GM12865 (cell line): ENCODE data around the gene SHH.

ENCODE experiments used
- DNase-seq: peaks from one replicate; pipeline ENCODE4 v3.0.0; 2010; ENCODE audit warnings: low read depth
- H3K4me3 ChIP-seq: 2 replicates; pipeline ENCODE4 v1.5.1; 2011; ENCODE audit warnings: mild to moderate bottlenecking, low read depth, low read length, control low read depth
- CTCF ChIP-seq: IDR thresholded peaks from 2 replicates; pipeline ENCODE4 v1.5.1; 2011; ENCODE audit warnings: low read length, control low read depth, low read depth, inconsistent platforms; ENCODE audit not compliant: insufficient read depth; ENCODE audit errors: missing control alignments

SHH gene

GRCh38 chr7:155758348-155758747 lies 53.9 kb downstream of the SHH start:
- no peak overlapping the region for H3K4me3 ChIP-seq
- DNase-seq: no peak
- TF ChIP-seq CTCF: no peak

- DNase-seq: peak; percentile 34
- TF ChIP-seq CTCF: no peak
- H3K4me3 ChIP-seq: no peak overlapping the region; the same call in 1 of the 2 replicates
Measured at GRCh38 chr7:155756322-155756721, 55.9 kb downstream of the SHH start.

GRCh38 chr7:155755026-155755425 lies 57.2 kb downstream of the SHH start:
- peak overlapping the region; percentile 69; the same call in 1 of the 2 replicates for H3K4me3 ChIP-seq
- TF ChIP-seq CTCF: no peak
- DNase-seq: no peak

- peak overlapping the region; percentile 69 for H3K4me3 ChIP-seq
- TF ChIP-seq CTCF: no peak
- no peak for DNase-seq
Measured at GRCh38 chr7:155754165-155754564, 58.1 kb downstream of the SHH start.

GRCh38 chr7:155753446-155753965 lies 58.8 kb downstream of the SHH start:
- DNase-seq: peak; percentile 65
- TF ChIP-seq CTCF: no peak
- H3K4me3 ChIP-seq: peak overlapping the region; percentile 69

GRCh38 chr7:155752756-155753445 lies 59.4 kb downstream of the SHH start:
- peak overlapping the region; percentile 69 for H3K4me3 ChIP-seq
- peak; percentile 83 for DNase-seq
- no peak for TF ChIP-seq CTCF

- H3K4me3 ChIP-seq: no peak overlapping the region
- DNase-seq: no peak
- no peak for TF ChIP-seq CTCF
Measured at GRCh38 chr7:155751409-155751808, 60.9 kb downstream of the SHH start.
